IPS DF 4.7 (cell line): ENCODE measurements around the gene ASIC1.

Experiments used
- DNase-seq: peaks from one replicate; pipeline ENCODE4 v3.0.0-alpha.2; 2013; ENCODE audit warnings: low spot score; ENCODE audit errors: extremely low read depth

ASIC1 gene

GRCh38 chr12:50107416-50108268 is 50.2 kb downstream of the ASIC1 start:
- no peak for DNase-seq

GRCh38 chr12:50109319-50109718 is 51.9 kb downstream of the ASIC1 start:
- DNase-seq, result no peak

- DNase-seq, result no peak
Observed at GRCh38 chr12:50110127-50110761, 52.8 kb downstream of the ASIC1 start.

- DNase-seq, result no peak
Observed at GRCh38 chr12:50110762-50111351, 53.5 kb downstream of the ASIC1 start.

GRCh38 chr12:50111395-50111692 is 53.9 kb downstream of the ASIC1 start:
- DNase-seq, result no peak

- DNase-seq, result peak; percentile 98
Observed at GRCh38 chr12:50111693-50112455, 54.5 kb downstream of the ASIC1 start, which contains the start of gene COX14. TSS of gene COX14 (plus strand) at chr12:50112236. CDS start at chr12:50120044, 7,808 bp downstream.

- DNase-seq, result no peak
Observed at GRCh38 chr12:50112456-50113218, 55.2 kb downstream of the ASIC1 start.

- no peak for DNase-seq
Observed at GRCh38 chr12:50117057-50117622, 59.7 kb downstream of the ASIC1 start.

- no peak for DNase-seq
Observed at GRCh38 chr12:50119387-50119786, 62.0 kb downstream of the ASIC1 start.

- DNase-seq, result no peak
Observed at GRCh38 chr12:50120521-50120920, 63.1 kb downstream of the ASIC1 start.

- DNase-seq, result no peak
Observed at GRCh38 chr12:50120953-50121352, 63.6 kb downstream of the ASIC1 start.

GRCh38 chr12:50121641-50122040 is 64.2 kb downstream of the ASIC1 start:
- no peak for DNase-seq

GRCh38 chr12:50123203-50123602 is 65.8 kb downstream of the ASIC1 start:
- DNase-seq, result no peak

- DNase-seq, result no peak
Observed at GRCh38 chr12:50127546-50127945, 70.2 kb downstream of the ASIC1 start.

- DNase-seq, result no peak
Observed at GRCh38 chr12:50129290-50129689, 71.9 kb downstream of the ASIC1 start.

GRCh38 chr12:50132505-50133135 is 75.2 kb downstream of the ASIC1 start:
- no peak for DNase-seq
